HG03039 (cell line): ENCODE results near the gene MARF1.
"Not testable (repeated sequence)": the region's sequence is repeated elsewhere in the genome, so short reads cannot be mapped to it uniquely, and the experiment has no call there.

Experiments
- ATAC-seq: cut with Tn5 transposase; IDR thresholded peaks from one replicate; pipeline ENCODE4 v1.9.1; 2021; ENCODE audit warnings: mild to moderate bottlenecking, moderate library complexity; ENCODE audit not compliant: unreplicated experiment

MARF1 gene

DNA sequence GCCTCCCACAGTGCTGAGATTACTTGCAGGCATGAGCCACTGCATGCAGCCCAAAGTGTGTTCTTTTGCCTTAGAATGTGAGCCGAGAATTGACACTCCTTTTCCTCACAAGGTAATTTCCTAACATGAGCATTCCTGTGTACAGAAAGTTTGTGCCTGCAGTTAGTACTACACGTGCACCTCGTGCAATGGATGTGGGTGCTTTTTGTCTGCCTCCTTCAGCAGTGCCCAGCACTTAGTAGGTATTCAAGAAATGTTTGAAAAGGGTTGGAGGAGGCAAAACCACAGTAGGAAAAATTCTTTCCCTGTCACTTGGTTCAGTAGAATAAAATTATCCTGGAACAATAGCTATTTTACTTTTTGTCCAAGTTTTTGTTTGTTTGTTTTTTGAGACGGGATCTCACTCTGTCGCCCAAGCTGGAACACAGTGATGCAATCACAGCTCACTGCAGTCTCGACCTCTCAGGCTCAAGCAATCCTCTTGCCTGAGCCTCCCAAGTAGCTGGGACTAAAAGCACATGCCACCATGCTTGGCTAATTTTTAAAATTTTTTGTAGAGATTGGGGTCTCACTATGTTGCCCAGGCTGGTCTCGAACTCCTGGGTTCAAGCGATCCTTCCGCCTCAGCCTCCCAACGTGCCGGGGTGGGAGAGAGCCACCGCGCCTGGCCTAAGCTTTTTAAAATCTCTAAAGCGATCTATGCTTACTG is 9.5 kb upstream of the MARF1 start:
- ATAC-seq: no peak

DNA sequence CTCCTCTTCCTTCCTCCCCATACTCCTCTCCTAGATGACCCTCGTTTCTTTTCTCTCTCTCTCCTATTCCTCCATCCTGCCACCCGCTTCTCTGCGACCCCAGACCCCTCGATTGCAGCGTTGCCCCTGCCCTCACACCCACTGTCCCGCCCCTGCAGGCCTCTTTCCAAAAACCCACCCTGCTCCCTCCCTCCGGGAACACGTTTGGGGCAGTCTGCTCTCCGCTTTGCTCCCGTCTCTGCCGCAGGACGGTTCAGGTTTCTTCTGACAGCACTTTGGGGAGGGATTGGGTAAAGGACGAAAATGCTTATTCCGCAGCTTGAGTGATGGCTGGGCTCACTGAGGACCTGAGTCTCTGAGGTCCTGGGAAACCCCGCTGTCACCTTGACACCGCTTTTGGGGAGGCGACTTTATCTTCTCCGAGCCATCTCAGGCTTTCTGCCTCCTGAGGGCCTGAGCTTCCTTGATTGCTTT is 7.8 kb upstream of the MARF1 start:
- no peak for ATAC-seq

DNA sequence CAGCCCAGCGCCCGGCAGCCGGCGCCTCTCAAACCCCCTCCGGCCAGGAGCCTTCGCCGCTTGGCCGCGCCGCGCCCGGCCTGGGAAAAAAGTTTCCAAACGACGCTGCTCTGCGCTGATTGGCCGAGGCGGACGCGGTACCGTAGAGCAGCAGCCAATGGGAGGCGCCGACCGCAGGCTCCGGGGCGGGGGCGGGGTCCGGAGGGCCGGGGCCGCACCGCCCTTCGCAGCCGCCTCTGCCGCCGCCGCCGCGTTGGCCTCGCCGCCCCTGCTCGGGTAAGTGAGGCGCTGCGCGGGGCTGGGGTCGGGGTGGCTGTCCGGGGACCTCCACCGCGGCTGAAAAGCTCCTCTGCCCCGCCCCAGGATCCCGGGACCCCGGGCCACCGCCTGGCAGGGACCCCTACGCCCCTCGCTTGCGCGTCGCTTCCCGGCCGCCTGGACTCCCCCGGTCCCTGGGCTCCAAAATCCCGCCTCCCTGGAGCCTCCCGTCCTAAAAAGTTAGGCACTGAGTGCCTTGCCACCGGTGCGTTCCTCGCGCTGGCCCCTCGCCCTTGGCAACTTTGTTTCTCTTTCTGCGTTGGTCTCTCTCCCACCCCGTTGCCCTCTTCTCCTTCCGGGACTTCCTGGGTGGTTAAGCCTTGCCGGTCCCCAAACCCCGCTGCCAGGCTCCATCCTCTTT is 7.2 kb upstream of the MARF1 start, which contains the start of gene NDE1:
Gene NDE1 (plus strand): TSS at position 227 of the 679 bp plus-strand sequence. CDS start 14,534 bp downstream, outside the sequence.
- ATAC-seq: peak; percentile 70

DNA sequence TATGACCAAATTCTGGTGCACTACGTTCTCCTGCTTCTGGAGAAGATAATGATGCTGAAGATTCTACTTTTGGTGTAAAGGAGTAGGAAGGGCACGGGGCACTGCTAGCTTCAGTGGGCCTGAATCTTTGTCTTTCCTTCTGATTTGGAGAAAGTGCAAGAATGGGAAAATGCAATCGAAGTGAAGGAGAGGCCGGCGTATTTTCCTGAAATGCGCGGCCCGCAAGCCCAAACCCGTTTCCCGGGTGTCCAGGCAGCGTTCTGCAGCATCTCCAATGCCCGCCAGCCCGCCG is 6.7 kb upstream of the MARF1 start:
- no peak for ATAC-seq

DNA sequence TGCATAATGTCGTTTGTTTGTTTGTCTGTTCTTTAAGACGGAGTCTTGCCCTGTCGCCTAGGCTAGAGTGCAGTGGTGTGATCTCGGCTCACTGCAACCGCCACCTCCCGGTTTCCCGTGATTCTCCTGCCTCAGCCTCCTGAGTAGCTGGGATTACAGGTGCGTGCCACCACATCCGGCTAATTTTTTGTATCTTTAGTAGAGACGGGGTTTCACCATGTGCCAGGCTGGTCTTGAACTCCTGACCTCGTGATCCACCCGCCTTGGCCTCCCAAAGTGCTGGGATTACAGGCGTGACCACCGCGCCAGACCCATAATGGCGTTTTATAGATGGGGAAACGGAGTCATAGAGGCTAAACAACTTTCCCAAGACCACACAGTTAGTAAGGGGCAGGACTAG is 6.4 kb upstream of the MARF1 start:
- not testable (repeated sequence) for ATAC-seq

DNA sequence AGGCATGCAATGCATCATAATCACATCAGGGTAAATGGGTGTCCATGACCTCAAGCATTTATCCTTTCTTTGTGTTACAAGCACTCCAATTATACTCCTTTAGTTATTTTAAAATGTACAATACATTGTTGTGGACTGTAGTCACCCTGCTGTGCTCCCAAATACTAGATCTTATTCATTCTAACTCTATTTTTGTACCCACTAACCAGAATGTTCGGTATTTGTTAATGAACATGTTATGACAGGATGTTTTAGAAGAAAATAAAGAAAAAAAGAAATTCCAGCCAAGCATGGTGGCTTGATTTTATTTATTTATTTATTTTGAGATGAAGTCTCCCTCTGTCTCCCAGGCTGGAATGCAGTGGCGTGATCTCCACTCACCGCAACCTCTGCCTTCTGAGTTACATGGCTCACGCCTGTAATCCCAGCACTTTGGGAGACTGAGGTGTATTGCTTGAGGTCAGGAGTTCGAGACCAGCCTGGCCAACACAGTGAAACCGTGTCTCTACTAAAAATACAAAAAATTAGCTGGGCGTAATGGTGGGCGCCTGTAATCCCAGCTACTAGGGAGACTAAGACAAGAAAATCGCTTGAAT is 5.3 kb upstream of the MARF1 start:
- ATAC-seq: no peak

DNA sequence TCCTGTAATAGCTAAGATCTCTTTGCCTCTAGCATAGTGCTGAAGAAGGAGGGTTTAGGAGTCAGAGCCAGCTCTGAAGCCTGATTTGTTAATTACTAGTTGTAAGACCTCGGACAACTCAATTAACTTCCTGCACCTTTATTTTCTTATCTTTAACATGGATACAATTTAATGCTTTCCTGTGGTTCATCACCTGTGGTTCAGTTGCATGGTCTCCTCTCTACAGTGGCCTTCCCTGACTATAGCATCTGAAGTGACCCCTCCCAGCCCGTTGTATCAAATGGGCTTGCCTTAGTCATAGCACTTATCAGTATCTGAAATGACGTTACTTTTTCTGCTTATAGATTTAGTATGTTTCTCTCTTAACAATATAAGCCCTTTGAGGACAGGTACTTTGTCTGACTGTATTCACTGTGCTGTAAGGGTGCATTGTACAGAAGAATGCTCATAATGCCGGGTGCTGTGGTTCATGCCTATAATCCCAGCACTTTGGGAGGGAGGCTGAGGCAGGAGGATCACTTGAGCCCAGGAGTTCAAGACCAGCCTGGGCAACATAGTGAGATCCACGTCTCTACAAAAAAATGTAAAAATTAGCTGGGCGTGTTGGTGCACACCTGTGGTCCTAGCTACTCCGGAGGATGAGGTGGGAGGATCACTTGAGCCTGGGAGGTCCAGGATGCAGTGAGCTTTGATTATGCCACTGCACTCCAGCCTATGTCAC is 4.5 kb upstream of the MARF1 start:
- ATAC-seq: no peak

DNA sequence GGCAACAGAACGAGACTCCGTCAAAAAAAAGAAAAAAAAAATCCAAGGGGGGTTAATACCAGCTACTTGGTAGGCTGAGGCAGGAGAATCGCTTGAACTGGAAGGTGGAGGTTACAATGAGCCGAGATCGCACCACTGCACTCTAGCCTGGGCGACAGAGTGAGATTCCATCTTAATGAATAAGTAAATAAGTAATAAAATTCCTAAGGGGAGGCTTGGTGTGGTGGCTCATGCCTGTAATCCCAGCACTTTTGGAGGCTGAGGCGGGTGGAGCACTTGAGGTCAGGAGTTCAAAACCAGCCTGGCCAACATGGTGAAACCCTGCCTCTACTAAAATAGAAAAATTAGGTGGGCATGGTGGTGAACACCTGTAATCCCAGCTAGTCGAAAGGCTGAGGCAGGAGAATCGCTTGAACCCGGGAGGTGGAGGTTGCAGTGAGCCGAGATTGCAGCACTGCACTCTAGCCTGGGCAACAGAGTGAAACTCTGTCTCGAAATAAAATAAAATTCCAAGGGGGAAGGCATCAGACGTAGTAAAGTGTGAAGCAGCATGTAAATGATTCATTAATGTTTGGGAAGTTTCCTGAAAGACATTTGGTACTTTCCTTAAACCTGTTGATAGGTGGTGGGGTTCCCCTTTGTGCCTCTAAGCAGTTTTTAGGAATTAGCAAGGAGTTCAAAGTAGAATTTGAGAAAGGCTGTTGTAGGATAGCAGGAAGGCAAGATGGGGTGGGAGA is 3.8 kb upstream of the MARF1 start:
- not testable (repeated sequence) for ATAC-seq

DNA sequence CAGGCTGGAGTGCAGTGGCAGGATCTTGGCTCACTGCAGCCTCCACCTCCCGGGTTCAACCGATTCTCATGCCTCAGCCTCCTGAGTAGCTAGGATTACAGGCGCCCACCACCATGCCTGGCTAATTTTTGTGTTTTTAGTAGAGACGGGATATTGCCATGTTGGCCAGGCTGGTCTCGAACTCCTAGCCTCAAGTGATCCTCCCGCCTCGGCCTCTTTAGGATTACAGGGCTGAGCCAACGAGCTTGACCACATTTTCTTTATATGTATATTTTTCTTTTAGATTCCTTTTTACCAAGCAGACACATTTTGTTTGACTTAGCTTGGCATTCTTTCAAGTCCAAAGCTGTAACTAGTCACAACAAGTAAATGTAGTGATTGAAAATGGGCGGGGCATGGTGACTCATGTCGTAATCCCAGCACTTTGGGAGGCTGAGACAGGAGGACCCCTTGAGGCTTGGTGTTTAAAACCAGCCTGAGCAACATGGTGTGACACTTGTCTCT is 2.1 kb upstream of the MARF1 start:
- ATAC-seq: not testable (repeated sequence)

DNA sequence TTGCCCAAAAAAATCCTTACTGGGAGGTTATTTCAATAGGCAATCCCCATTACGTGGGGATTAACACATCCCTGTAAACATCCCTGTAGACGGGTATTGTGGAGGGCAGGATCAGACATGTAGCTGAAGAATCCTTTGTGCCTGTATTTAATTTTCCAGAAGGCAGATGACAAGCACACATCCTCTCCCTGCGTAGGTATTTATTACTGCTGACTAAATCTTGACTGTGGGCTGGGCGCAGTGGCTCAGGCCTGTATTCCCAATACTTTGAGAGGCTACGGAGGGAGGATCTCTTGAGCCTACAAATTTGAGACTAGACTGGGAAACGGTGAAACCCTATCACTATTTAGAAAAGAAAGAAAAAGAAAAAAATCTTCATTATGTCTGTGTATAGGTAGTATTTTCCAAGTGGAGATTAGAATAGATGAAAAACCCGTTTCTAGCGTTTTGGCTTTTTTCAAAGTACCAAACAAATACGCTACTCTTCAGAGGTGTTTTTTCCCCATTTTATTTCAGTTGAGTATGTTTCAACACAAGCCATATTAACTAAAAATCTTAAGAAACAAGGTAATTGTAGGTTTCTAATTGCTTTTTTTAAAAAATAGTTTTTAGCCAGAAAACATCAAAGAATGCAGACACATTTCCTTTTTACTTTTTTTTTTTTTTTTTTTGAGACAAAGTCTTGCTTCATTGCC is 1.5 kb upstream of the MARF1 start:
- no peak for ATAC-seq

DNA sequence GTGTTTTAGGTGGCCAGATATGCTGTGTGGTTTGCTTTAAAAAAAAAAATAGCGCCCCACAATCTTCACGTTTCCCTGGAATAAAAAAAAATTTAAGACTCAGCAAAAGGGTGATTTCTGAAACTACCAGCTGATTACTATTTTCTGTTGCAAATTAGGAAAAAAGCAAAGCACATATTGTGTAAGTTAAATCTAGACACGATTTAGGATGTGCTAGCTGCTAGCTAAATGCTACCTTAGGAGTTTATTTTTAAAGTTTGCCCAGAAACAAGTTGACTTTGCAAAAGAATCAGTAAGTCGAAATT is 944 bp upstream of the MARF1 start:
- ATAC-seq: no peak

DNA sequence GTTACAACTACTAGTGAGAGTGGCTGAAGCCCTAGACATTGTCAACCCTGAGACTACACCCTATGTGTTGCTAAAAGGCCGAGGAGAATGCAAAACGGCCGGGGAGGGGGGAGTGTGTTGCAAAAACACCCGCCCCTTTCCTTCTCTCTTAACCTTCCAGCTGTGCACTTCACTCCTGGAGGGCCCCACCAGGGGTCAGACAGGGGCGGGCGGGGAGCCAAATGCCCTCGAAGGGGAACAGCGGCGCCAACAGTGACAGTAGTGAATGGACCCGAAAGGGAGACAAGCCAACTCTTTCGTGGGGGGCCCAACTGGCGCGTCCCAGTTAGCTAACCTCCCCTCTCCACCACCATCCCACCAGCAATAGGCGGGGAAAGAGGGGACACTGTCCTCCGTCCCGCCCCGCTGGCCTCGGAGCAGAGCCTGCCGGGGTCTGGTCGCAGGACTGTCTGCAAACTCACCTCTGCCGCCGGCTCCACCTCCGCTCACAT is 352 bp downstream of the MARF1 start:
- peak; percentile 42 for ATAC-seq

DNA sequence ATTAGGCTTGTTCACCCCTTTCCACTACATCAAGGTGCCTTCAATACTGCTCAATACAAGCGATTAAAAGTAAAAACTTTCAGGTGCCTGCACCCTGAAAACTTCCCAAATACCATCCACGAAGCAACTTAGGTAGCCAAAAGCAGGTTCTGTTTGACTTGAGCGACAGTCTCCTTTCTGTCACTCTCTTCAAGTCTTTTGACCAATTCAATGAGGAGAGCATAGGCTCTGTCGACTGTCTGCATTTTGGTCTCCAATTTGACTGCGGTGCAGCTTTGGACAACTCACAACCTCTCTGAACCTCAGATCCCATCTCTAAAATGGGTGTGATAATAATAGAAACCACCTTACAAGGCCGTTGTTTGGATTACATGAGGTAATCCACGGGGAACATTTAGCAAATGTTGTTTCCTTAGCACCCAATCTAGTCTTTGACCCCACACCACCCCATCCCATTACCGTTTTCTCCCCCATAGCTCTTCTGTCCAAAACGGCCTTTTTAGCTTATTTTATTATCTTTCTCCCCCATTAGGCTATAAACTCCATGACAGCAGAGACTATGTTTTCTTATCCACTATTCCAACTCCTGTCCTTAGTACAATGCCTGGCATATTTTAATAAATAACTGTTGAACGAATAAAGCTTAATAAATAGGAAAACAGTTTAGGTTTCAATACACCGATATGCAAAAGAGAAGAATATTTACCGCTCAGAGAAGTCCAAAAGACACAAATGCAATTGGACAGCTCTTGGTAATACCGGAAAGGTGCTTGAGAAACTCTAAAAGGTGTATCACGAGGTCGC is 999 bp downstream of the MARF1 start:
- no peak for ATAC-seq

DNA sequence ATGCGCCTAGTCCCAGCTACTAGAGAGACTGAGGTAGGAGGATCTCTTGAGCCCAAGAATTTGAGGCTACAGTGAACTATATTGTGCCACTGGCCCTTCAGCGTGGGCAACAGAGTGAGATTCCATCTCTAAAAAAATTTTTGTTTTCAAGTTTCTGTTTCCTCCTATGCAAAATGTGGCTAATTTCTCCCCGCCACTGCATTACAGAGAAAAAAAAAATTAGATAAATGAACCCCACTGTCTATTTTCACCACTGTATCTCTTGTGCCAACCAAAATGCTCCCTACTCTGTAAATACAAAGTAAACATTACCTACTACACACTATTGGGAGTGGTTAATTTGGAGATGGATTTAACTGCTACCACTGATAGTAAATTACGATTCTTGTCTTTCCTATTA is 2.0 kb downstream of the MARF1 start:
- ATAC-seq: no peak

DNA sequence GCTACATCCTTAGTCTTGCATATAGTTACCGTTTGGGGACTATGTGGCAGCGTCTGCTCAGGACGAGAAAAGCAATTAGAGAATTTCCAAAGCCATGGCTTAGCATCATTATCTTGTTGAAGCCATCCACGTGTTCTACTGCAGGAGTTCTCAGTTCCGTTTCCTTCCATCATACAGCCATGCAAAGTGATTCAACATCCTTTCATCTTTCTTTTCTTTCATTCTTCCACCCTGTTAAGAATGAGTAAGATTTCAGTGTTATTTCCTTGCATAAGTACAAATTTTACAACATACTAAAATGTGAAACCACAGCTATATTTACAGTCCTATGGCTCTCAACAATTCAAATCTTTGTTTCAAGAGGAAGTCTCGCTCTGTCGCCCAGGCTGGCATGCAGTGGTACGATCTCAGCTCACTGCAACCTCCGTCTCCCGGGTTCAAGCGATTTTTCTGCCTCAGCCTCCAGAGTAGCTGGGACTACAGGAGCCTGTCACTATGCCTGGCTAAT is 3.8 kb downstream of the MARF1 start:
- no peak for ATAC-seq

DNA sequence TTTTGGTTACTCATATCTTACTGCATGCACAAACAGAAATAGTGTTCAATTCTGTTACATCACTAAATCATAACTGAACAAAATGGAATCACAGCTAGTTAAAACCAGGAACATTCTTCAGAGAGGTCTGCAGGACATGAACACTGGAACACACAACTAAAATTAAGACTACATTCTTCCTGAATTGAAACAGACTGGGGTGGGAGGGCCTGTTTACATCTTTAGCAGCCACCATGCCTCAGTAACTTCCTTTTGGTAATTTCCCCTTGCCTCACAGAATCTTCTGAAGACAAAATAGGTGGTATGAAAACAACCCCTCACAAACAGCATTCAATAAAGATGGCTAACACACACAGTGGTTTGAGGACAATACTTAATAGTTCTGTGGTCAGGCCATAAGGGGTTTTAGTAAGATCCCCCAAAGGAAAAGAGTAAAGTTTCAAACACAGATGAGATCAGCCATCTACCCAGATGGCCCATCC is 6.5 kb downstream of the MARF1 start:
- no peak for ATAC-seq

DNA sequence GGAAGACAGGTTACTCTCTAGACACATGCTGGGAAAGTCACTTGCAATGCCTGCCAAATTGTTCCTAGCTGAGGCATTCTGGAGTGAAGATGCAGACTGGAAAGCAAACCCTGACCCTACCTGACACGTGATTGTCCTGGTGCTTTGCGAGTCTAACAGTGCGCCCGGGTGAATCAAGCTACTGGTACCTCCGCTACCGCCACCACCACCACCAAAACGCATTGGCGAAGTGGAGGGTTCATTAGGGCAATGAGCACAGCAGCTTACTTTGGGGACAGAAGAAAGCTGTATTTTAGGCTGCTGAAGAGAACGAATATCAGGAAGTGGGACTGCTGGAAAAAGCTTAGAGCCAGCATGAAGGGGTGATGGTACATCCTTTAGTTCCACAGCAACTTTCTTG is 7.0 kb downstream of the MARF1 start:
- no peak for ATAC-seq

DNA sequence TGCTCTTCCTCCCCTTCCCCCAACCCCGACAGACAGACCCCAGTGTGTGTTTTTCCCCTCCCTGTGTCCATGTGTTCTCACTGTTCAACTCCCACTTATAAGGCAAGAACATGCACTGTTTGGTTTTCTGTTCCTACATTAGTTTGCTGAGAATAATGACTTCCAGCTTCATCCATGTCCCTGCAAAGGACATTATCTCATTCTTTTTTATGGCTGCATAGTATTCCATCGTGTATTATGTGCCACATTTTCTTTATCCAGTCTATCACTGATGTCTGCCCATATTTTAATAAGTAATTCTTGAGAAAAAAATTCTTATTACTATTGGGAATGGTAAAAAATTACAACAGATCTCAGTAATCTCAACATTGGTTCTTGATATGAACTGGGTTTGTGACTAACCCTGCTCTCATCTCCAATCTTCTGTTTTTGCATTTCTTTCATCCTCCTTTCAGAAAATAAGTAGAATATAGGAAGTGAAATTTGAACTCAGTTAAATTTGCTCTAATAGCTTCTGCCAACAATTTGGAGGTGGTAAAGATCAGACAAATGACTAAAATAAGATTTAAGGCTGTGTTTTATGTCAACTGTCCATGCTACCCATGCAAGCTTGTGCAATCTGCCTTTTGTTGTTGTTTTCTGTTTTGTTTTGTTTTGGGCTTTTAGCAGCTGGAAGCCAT is 11.1 kb downstream of the MARF1 start:
- ATAC-seq: no peak
